HTERT RPE-1 (cell line): Measurements from ENCODE around the gene TMF1.

Experiments
- in situ Hi-C: fragments of 300-500 bp; cut with MboI; formaldehyde crosslinking; loops from 4 replicates; pipeline ENCODE4 v1.14.3; 2020; ENCODE audit warnings: low sequenced_read_pairs

Gene TMF1

DNA sequence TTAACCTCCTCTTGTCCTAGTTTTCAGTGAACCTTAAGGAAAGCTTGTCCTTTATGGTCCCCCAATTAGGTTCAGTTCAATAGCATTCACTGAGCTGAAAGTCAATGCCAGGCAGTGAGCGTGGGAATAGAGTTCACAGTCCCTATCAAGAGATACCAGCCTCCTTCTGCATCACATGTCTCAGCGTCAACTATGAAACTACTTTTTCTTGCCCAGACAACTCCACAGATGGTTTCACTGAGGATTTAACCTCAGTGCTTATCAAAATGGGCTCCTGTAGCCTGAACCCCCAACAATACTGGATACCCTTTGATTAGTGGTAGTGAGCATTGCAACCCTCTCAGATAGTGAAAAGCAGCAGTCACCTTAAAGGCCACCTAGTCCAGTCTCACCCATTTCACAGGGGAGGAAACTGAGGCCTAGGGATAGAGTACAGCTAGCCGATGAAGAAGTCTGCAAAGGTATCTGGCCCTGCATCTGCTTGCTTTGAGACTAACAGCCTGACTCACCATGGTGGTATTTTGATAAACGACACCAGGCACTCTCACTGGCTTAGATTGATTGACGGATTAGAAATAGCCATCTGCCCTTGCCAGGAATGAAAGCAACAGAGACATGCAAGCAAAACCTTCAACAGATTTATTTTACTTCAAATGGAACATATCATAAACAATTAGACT is 29.6 kb upstream of the TMF1 start:
- in situ Hi-C loops: no loop called here

DNA sequence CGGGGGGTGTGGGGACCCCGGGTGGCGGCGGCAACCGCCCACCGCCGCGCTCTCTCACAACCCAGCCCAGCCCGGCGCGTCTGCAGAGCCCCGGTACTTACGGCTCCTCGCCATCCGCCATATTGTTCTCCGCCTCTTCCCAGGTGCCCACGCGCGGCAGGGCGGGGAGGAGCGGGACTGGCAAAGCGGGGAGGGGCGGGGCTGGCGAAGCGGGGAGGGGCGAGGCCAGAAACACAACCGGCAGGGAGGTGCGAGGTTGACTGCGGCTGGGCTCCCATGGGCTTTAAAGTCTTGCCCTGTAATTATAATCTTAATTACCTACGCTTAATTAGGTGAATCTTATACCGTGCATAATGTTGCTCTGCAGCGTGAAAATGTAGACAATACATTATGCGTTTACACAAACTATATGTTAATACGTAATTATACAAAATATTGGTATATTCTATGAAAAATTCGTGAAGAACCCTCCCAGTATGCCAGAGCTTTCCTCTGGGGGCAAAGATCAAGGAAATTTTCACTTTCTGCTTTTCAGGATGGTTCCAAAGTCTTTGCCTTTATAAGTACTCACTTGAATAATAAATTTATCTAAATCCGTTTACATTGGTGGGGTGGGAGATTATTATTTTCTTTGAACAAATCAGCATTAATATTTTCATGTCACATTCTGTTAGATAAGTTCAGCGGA is 28.2 kb upstream of the TMF1 start, which contains the start of gene UBA3:
UBA3 (minus strand) TSS at position 133 of the 688 bp plus-strand sequence; CDS start at position 121, 12 bp downstream.
- in situ Hi-C loops: no loop called here

DNA sequence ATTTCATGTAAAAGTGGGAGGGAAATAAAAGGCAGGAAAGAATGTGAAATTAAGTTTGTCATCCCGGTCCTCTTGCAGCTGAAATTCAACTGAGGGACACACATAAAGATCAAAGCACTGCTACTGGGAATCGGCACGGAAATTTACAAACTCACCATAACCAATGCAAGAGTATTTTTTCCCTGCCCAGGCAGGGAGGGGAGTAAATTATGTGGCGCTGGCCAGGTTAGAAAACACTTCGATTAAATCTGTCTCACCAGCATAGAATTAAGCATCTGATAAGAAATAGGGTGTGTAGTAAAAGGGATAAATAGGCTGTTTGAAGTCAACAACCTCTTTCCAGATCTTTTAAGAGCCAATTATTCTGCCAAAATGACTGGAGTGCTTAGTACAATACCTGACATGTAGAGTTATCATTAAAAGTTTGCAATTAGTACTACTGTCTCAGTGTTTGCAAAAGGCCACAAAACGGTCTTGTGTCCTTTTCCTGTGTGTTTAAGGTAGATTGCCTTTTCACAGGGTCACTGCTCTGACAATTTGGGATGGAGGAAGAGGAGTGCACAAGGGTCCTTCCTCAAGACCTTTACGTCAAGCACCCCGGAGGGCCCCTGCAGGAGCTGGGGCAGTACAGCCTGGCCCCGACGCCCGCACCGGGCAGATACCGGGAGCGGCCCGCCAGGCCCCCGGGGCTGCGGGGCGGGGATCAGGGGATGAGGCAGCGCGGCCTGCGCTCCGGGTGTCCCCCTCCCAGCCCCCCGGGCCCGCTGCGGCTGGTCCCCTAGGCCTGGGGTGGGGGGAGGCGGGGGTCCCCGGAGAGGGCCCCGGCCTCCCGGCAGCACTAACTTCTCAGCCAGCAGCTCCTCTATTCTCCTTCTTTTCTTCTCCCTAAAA is 27.4 kb upstream of the TMF1 start:
- in situ Hi-C loops: no loop called here

DNA sequence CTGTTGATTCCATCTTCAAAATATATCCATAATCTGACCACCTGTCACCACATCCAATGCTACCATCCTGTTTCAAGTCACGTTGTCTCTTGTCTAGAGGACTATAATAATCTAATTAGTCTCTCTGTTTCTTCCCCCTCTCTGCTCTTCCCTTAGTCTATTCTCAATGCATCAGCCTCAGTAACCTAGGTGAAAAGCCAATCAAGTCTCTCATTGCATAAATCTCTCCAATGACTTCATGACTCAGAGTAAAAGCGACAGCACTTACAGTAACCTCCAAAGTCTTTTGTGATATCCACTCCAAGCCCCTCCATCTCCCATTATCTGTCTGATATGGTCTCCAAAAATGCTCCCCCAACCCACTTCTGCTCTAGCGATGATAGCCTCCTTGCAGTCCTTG is 20.8 kb upstream of the TMF1 start:
- in situ Hi-C loops: no loop called here

DNA sequence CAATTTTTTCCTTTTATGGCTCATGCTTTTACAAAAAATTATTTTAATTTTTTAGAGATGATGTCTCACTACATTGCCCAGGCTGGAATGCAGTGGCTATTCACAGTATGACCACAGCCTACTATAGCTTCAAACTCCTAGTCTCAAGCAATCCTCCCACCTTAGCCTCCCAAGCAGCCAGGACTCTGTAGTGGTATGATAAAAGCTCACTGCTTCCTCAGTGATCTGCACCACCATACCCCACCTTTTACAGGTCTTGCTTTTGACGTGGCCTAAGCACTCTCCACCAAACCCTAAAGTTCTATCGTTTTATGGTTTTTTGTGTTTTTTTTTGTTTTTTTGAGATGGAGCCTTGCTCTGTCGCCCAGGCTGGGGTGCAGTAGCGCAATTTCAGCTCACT is 14.0 kb upstream of the TMF1 start:
- in situ Hi-C loops: no loop called here

DNA sequence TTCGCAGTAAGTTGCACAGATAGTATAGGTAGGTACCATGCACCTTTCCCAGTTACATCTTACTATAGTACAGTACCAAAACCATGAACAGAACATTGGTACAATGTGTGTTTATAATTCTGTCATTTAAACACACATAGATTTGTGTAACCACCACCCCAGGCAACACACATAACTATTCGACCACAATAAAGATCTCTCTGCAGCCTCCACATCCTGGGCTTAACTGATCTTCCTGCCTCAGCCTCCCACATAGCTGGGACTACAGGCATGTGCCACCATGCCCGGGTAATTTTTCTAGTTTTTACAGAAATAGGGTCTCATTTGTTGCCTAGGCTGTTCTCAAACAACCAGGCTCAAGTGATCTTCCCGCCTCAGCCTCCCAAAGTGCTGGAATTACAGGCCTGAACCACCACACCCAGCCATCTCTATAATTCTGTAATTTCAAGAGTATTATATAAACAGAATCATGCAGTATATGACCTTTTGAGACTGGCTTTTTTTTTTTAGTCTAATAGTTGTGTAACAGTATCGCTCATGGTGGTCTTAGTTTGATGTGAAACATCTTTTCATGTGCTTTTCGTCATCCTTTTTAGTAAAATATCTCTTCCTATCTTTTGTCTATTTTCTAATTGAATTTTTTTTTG is 13.3 kb upstream of the TMF1 start:
- in situ Hi-C loops: no loop called here

DNA sequence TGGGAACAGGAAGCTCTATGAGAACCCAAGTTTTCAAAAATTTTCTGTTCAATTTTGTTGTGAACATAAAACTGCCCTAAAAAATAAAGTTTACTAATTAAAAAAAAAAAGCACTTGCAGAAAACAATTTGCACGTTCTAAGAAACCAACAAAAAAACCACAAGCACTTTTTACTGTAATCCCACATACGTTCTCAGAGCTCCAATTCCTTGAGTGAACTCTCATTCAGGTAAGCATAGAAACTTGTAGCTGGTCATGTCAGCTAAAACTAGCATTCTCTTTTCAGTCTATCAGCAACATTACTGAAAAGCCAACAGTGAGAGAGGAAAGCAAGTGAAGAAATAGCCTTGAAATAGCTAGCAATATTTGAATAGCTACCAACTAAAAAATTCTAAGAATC is 11.5 kb upstream of the TMF1 start:
- in situ Hi-C loops: no loop called here

DNA sequence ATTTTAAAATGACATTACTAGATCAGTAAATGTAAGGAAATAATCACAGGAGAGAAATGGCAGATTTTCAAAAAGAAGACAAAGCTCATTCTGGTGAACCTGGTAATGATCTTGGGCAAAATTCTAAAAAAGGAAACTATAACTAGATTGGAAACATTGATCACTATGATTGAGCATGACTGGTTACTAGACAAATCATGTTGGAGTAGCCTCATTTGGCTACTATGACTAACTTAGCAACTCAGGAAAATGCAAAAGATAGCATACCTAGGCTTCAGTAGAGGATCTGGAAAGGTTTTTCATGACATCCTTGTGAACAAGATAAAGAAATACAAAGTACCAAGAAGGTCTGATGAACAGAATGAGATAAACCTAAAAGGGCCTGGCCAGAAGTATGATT is 7.6 kb upstream of the TMF1 start:
- in situ Hi-C loops: no loop called here

DNA sequence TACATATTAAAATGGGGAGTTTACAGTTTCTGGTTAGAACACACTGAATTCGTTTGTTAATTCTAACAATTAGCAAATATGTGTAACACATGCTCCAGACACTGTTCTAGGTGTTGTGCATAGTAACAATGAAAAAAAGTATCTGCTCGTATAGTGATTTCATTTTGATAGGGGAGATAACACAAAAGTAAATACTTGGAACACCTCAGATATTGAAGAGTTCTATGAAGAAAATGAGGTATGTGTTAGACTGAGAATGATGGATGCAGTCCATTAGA is 6.8 kb upstream of the TMF1 start:
- in situ Hi-C loops: no loop called here

DNA sequence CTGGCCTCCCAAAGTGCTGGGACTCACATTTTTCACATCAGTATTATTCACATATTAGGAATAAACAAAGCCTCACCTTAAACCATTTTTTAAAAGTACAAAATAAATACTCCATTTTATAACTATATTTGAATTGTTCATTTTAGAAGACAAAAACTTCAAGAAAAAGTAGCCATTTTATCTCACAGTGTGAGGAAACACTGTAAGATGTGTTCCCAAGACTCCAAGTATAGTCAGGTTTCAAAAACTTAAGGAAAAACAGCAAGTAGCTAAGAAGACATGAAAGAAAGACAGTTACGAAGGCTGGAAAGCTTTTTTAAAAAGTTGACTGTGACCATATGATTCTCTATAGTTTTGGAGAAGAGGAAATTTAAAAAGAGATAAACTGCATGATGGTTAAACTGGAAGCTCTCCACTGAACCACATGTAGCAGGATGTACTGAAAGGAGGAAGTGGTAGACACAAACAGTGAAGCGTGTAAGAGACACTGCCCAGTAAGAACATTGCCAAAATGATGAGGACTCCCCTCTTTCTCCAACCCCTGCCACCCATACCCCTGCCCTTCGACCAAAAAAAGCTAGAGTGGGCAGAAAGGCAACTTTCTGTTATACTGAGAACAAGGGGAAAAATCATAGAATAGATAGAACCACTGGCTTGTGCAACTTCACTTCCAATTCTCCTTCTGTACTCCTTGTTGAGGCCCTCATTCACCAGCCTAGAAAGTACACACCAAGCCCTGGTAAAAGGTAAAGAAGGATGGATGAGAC is 6.2 kb upstream of the TMF1 start:
- in situ Hi-C loops: no loop called here

DNA sequence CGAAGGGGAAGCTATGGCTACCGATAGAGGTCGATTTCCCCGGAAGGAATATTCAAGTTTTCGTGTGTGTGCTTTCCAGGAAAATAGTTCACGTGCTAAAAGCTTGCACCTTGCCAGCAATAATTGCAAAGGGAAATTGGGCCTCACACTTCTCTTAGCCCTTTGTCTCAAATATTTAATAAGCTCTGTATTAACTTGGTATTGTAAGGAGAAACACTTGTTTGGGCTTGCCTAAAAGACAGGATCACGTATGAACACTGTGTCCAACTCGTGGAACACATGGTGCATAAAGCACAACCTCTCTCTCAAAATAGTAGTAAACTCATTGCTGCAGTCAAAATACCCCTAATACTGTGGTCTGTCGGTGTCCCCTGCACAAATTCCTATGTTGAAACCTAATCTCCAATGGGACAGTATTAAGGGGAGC is 352 bp upstream of the TMF1 start:
- in situ Hi-C loops: no loop called here

DNA sequence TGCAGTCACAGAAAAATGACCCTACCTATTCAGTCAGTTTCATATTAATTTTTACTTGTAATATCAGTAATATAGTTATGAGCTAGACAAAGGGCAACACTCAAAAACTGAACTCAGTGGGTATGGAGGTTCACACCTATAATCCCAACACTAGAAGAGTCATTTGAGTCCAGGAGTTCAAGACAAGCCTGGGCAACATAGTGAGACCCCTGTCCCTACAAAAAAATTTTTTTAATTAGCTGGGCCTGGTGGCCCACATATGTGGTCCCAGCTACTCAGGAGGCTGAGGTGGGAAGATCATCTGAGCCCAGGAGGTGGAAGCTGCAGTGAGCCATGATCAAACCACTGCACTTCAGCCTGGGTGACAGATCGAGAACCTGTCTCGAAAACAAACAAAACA is 3.1 kb downstream of the TMF1 start:
- in situ Hi-C loops: no loop called here

DNA sequence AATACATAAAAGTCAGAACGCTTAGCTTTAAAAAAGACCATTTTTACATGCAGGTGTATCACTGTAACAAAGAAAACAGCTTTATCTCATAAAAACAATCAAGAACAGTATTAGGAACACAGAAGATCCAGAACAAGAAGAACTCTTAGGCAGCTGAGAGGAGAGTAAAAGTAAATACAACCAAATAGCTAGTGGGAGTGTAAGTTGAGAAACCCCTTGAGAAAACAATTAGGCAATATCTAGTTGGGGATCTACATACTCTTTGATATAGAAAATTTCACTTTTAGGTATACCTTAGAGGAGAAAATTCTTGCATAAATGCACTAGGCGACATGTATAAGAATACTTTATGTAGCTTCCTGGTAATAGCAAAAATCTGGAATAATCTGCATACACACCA is 7.5 kb downstream of the TMF1 start:
- in situ Hi-C loops: no loop called here

DNA sequence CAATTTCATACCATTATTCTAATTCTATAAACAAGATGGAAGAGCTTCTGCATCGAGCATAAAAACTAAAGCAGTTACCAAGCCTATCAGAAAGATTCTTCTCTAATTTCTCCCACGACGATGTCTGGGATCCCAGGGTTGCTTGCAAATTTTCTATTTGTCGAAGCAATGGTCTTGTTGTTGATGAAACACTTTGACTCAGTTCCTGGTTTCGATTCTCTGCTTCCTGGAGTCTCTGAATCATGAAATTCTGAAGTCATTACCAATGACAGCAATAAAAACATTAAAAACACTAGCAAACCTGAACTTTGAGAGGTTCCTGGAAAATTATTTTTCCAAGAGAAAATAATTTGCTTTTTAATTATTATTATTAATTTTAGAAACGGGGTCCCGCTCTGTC is 18.7 kb downstream of the TMF1 start:
- in situ Hi-C loops: no loop called here

DNA sequence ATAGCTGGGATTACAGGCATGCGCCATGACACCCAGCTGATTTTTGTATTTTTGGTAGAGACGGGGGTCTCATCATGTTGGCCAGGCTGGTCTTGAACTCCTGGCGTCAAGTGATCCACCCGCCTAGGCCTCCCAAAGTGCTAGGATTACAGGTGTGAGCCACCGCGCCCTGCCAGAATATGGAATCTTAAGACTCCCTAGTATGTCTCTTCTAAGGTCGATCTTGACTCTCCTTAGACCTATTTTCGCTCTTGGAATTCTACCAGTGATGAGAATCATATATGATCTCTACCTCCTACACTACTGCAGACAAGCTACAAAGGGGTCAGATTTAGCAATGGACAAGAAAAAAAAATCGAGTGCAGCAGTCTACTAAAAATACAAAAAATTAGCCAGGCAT is 19.4 kb downstream of the TMF1 start:
- in situ Hi-C loops: no loop called here

DNA sequence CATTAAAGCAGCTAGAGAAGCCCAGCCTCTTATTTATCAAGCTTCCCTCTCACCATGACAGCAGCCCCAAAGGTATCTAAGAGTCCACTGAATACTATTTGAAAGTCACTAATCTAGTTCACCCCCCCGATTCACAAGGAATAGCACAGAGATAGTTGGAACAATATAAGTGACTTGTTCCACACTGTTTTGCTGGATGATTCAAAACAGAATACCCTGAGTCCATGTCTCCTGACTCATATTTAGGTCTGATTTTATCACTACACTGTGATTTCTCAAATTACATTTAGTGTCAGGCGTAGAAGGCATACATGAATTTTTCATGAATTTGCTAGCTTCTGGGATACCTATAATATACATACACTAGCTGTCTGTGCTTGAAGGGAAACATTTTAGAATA is 20.0 kb downstream of the TMF1 start:
- in situ Hi-C loops: no loop called here

DNA sequence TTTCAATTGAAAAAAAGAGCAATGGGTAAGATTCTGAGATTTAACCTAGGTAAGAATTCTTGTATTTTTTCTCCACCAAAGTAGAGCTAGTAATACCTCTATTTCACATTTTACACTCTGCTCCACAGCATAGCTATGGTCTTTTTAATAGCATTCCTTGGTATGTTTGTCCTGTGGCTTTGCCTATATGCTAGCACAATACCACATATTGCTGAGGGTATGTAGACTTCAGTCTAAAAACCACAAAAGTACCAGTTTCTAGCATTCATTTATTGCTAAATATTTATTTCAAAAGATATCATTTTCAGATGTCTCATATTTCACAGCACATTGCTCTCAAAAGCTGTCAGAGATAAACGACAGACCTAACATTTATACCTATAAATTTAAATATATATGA is 20.5 kb downstream of the TMF1 start:
- in situ Hi-C loops: no loop called here

DNA sequence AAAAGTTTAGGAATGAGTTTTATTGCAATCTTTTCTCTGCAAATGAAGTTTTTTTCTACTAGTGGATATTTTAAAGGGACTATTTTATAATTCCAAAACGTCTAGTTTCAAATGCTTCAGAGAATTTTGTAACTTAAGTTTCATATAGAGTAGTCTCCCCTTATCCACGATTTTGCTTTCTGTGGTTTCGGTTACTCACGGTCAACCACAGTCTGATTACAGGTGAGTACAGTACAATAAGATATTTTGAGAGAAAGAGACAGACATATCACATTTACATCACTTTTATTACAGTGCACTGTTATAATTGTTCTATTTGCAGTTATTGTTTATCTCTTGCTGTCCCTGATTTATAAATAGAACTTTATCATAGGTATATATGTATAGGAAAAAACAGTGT is 31.3 kb downstream of the TMF1 start:
- in situ Hi-C loops: no loop called here

DNA sequence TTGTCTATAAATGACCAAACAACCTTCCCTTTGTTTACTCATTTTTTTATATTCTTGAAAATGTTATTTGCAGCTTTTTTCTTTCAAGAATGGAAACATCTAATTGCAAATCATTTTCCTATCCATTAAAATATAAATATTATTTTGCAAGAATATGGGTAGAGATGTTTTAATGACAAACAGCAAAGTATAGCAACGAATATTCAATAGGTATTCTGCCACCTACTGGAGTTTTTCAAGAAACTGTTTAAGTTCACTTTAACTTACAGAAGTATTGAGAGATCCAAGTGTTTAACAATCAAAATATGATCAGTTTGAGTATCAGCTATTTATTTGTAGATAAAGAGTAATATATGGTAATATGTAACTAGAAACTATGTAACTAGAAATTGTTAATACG is 31.7 kb downstream of the TMF1 start:
- in situ Hi-C loops: no loop called here

DNA sequence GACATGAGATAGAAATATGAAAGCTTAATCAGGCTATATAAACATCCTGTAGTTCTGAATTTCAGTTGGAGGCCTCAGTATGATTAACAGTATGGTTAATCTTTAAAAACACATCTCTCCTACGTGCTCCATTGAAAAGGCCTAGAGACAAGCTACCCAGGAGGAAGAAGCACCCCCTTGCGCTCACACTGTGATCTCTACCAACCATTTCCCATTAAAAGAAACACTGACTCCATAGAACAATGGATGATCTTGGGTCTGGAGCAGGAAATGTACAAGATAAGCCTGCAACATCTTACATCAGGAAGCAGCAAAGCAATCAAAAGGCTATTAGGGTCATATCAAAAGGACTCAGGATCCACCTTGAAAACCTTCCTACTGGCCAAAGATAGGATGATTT is 35.2 kb downstream of the TMF1 start:
- in situ Hi-C loops: no loop called here

DNA sequence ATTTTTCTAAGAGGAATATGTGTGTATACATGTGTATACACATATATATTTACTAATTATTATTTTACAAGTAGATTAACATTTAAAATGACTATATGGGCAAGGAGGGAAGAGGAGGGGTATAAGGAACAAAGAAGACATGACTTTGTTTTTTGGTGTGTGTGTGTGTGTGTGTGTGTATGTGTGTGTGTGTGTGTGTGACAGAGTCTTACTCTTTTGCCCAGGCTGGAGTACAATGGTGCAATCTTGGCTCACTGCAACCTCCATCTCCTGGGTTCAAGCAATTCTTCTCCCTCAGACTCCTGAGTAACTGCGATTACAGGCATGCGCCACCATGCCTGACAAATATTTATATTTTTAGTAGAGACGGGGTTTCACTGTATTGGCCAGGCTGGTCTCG is 36.0 kb downstream of the TMF1 start:
- in situ Hi-C loops: no loop called here
